ENCODE data around the gene TBL1X.

DNA sequence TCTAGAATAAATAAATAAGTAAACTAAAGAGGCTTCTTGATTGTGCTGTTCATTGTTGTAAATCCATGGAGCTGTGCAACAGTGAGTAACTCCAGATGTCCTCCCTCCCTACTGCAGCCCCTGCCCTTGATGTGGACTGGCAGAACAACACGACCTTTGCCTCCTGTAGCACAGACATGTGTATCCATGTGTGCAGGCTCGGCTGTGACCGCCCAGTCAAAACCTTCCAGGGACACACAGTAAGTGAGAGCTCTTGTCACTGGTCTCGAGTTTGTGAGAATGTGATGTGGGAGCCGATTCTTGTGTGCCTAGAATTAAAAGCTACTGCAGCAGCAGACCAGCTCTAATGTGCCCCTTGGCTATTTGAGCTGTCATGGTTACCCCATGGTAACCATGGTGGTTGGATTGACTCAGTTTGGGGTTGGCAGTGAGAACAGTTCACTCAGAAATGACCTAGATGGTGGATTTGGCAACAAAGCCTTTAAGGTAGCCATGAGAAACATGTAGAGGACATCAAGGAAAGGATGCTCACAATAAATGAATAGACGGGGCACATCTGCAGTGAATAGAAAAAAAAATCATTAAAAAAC lies 240.1 kb downstream of the TBL1X start:
- TF ChIP-seq, protein P1, sequence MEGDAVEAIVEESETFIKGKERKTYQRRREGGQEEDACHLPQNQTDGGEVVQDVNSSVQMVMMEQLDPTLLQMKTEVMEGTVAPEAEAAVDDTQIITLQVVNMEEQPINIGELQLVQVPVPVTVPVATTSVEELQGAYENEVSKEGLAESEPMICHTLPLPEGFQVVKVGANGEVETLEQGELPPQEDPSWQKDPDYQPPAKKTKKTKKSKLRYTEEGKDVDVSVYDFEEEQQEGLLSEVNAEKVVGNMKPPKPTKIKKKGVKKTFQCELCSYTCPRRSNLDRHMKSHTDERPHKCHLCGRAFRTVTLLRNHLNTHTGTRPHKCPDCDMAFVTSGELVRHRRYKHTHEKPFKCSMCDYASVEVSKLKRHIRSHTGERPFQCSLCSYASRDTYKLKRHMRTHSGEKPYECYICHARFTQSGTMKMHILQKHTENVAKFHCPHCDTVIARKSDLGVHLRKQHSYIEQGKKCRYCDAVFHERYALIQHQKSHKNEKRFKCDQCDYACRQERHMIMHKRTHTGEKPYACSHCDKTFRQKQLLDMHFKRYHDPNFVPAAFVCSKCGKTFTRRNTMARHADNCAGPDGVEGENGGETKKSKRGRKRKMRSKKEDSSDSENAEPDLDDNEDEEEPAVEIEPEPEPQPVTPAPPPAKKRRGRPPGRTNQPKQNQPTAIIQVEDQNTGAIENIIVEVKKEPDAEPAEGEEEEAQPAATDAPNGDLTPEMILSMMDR (IDR thresholded peaks at IDR 0.05), result no peak
- no peak for TF ChIP-seq POLR2A (IDR thresholded peaks at IDR 0.05)

Measured in adrenal gland (tissue), 5 donors.